Hematopoietic multipotent progenitor cell (in vitro differentiated cells): ENCODE data around the gene ATG2A. TPM values are rescaled to one million over a fixed set of nuclear protein-coding genes. Genes with fewer than 3 reads are reported as not detected.
A peak's percentile ranks its signal among the peaks of the same experiment; 100 is the strongest.

ENCODE experiments used
- DNase-seq, 3 donors: peaks; one replicate each; pipeline ENCODE4 v3.0.0-alpha.2; 2011 to 2015; ENCODE audit warnings: low read depth in 2 of 3, low spot score in 2 of 3
- total RNA-seq: library from RNA; depleted of rRNA; stranded (reverse); fragments of >200 nt; gene quantifications from one replicate; pipeline ENCODE4 v1.2.3, GENCODE V29; 2012

ATG2A gene
- 29.9 TPM for total RNA-seq

DNA sequence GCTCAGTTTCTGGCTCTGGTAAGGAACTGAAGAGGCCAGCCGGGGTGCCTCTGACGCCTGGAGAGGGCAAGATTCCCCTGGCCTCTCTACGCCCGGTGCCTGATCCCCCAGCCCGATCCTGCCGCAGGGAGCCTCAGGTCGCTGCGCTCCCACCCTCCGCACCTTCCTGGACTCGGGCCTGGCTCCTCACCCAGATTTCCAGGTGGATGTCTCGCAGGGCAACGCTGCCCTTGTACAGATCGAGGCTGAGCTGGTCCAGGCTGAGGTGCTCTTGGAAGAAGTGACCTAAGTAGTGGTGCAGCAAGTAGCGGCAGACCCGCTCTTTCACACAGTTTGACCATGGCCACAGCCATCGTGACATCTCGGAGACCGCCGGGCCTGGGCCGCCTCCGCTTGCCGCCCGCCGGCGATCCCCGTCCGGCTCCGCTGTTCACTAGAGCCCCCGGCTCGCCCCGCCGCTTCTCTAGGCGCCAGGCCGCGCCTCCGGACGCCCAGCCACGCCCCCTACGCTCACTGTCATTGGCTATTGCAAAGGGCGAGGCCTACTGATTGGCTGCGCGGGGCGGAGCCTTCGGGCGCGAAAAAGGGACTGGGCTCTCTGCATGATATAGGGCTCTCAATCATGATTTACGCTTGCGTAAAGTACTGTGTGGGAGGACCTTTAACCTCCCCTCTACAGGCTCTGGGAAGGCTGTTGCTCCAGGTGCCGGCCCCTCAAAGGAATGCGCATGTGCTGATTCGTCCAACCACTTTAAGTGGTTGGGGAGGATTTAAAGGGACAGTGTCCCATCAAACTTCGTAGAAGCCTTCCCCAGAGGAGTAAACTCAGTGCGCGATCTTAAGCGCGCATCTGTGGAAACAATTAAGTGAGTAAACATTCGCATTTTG is at the start of gene ATG2A:
ATG2A (minus strand) TSS at position 435 of the 888 bp plus-strand sequence; CDS start at position 361, 74 bp downstream.
- peak; percentile 92 to 100 (median 99) for DNase-seq

DNA sequence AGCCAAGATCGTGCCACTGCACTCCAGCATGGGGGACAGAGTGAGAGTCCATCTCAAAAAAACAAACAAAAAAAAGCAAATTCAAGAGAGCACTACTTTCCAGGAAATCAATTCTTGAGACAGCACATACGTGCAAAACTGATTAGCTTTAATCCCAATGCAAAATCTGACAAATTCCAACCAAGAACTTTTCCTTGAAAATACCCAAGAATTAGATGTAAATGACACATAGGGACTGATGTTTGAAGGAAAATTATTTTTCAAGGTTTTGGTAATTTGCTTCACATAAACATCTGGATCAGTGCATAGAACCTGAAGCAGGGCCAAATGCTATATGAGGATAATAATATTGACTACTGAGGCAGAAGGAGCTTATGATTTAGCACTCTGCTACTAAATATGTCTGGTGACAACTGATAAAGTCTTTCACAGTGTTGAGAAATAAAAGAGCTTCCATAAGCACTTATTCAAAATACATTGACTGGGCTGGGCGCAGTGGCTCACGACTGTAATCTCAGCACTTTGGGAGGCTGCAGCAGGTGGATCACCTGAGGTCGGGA is 46.1 kb upstream of the ATG2A start:
- no peak for DNase-seq

DNA sequence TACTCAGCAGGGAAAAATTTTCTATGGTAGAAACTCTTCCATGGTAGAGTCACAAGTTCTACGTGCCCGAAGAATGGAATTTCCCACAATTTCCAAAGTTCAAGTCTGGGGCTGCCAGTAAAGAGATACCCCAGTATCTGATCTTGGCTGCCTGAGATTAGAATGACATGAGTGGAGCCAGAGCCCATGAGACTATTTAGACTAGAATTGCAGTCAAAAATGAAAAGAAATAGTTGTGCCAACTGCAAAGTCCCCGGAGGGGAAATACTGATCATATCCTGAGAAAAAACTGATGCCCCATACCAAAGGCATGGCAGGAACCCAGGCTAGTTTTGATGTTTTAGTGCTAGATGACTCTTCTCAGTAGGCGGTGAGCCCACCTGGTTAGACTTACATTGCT is 43.7 kb upstream of the ATG2A start:
- DNase-seq, result no peak

DNA sequence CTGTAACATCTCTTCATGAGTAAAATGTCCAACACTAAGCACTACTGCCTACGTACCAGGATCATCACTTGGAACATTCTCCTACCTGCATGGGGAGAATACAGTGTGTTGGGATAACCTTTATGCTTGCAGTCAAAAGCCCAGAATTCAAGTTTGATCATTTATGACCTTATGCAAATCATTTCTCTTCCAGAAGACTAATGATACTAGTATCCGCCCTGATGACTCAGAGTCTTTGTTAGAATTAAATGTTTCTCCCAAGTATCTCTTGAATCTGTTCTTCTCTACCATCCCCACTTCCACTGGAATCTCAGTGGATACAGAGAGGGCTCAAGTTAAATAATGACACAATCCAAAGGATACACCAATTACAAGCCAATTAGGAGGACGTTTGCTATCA is 42.5 kb upstream of the ATG2A start:
- no peak for DNase-seq

DNA sequence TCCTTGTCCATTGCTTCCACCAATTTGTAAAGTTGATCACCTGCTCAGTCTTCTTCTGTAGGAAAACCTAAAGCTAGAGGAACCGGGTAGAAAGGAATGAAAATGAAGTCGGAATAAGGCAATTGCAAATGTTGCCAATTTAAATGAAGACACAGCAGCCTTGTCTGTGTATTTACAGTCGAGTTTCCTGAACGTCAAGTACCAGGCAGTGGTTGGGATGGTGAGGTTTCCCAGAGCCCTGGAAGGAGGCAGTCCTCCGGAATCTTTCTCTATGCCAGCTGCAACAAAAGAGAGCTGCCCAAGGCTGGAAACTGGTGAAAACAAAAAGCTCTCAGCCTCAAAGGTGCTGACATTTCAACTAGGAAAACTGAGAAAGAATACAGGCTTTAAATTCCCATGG is 37.2 kb upstream of the ATG2A start:
- DNase-seq, result no peak

DNA sequence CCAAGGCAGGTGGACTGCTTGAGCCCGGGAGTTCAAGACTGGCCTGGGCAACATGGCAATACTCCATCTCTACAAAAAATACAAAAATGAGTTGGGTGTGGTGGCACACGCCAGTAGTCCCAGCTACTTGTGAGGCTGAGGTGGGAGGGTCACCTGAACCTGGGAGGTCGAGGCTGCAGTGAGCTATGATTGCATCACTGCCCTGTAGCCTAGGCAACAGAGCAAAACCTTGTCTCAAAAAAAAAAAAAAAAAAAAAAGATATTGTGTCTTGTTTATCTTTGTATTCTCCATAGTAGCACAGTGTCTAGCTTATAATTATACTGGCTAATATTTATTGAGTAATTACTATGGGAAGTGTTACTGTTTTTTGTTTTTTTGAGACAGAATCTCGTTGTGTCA is 34.5 kb upstream of the ATG2A start:
- no peak for DNase-seq

DNA sequence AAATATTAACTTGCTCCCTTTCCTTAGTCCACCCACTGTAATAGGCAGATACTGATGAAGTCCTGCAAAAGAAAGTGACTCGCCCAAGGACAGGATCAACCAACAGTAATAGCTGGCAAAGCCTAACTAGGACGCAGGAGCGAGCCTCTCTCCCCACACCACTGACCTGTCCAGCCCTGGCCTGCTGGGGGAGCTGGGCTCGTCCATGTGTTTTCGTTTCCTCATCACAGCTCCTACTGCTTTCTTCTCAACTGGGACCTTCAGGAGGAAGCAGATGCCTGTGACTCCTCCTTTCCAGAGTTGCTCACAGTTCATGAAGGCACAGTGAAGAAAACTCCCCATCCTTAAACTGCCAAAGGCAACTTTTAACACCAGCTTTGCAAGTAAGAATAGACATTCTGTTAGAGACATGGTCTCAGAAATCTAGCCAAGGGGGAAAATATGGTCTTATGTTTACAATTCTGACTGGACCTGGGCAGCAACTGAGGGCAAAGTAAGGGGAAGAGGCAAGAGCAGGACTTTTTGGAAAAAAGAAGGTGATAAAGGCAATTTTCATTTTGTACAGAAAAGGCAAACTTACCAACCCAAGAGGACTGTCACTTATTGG is 30.3 kb upstream of the ATG2A start:
- DNase-seq, result no peak

DNA sequence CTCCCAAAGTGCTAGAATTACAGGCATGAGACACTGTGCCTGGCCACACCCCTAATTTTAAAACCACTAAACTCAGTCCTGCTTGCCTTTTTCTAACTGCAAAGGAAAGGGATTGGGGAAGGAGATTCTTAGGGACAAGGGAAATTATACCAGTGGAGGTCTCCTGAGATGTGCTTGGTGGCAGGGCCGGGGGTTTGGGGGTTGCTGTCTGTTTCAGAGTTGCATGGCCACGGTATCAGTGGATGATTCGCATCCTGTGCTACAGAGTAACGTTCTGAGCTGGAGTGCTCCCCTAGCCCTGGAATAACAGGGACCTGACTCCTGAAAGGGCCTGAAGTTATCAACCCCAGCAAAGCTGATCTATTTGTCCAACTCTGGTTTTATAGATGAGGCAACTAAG is 19.5 kb upstream of the ATG2A start:
- DNase-seq, result no peak

DNA sequence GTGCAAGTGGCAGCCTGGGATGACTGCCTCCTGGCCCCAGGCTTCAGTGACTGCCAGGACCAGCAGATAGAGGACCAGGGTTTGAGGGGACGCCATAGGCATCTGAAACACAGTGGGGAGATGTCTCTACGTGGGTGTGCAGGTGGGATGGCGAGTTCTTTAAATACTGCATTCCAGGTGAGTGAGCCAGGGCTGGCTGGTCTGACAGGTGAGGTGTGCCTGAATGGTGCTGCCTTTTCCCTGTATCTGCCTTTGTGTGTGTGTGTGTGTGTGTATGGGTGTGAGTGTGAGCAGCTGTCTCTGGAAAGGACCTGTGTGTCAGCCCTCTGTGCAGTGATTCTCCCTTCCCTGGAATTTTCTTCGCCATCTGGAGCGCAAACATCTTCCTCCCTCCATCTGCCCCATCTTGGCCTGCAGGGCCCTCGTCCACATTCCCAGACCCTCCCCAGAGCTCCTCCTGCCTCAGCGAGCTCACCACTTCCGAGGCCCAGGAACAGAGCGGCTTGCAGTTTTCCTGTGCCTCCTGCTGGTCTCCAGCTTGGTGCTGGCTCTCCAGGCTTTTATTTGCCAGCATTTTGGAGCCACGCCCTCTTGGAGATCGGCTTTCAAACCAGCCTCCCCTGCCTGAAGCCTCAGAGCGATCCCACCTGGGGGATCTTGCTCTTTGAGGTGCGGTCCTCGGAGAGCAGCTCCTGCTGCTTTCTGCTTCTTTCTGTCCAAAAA is 18.5 kb upstream of the ATG2A start, which contains the start of gene GPHA2:
GPHA2 (minus strand) TSS at position 535 of the 723 bp plus-strand sequence; CDS start at position 102, 433 bp downstream.
- no peak for DNase-seq

DNA sequence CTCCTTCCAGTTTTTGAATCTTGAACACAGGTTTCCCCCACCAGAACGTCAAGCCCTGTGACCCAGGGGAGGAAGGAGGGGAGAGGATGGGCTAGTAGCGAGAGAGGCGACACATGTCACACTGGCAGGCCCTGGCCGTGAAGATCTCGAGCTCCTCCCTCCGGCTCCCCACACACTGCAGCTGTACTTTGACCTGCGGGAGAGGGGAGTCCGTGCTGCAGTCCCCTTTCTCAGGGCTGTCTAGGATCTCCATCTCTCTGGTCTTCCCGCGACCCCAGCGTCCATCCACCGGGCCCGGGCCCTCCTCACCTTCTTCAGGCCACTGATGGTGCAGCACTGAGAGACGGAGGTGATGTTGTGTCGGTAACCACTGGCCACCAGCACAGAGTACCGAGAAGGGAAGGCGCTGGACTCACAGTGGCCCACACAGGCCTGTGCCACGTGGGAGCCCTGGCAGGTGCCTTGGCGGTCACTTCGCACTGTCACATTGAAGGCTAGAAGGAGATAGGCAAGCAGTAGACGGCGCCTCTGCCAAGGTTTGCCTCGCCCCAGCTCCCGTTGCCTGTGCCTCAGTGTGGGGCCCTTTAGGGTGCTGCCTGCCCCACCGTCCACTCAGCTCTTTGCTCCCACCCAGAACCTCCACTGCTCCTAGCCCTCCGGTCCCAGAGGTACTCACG is 17.8 kb upstream of the ATG2A start:
- no peak for DNase-seq

DNA sequence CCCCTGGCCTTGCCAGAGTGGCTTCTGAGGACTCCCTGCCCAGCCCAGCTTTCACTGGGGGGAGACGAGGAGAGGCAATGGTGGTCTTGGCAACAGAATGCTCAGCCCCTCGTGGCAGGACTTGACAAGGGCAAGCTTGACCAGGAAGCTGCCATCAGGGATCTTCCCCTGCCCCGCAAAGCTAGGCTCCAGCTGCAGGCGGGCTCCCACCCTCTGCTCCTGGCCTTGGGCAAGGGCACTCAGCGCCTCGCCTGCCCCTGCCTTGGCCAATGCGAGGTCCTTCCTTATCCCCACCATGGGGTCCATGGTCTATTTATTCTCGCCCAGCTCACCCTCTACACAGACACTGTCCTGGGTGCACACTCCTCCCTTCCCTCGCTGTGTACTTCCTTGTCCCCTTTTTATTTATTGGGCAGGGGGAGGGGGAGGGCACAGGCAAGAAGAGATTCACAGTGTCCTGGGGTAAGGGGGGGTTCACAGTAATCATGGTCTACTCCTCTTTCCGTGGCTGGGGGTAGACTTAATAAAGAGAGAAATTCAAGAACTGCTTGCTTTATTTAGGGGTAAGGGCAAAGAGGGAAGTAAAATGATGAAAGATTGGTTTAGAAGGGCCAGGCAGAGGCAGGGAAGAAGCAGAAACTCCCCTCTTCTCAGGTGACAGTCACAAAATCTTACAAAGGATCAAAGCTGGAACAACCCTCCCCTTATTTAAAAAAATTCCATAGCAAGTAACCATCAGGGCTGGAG is 17.1 kb upstream of the ATG2A start:
- no peak for DNase-seq

DNA sequence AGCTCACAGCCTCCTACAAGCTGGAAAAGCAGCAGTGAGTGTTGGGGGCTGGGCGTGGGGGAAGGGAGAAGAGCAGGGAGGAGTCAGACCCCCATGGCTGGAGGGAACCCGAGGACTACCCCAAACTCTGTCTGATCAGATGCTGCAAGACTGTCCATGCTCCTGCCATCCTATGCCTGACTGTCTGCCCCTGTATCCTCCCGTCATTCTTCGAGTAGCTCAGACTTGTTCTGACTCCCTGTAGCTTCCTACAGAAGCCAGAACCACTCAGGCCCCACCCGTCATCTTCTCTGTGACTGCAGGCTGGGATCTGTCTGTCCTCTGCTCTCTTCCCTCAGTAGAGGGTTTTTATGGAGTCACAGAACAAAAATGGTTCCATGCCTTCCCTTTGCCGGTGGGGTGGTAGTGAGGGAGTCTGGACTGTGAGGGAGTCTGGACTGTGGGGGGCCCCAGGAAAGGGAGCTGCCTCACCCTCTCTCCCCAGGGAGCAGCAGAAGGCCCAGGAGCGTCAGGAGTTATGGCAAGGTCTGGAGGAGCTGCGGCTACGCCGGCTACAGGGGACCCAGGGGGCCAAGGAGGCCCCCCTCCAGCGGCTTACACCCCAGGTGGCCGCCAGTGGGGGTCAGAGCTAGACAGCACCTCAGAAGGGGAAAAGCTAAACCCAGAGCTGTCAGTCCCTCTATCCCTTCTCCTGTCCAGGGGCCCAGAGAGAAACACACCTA is 16.4 kb upstream of the ATG2A start:
- no peak for DNase-seq

DNA sequence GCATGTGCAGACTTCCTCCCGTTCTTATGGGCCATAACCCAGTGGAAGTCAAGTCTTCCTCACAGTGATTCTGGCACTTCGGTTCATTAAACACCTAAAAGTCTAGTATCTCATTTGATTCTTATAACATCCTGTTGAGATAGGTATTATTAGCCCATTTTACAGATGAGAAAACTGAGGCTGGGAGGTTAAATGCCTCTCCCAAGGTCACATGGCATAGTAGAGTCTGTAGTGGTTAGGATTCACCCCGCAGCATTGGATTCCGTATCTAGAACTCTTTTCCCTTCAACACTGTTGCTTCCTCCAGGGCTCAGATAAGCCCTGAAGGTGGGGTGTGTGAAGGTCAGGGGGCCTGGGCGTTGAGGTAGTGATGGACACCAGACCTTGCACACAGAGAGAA is 15.3 kb upstream of the ATG2A start:
- DNase-seq, result no peak

DNA sequence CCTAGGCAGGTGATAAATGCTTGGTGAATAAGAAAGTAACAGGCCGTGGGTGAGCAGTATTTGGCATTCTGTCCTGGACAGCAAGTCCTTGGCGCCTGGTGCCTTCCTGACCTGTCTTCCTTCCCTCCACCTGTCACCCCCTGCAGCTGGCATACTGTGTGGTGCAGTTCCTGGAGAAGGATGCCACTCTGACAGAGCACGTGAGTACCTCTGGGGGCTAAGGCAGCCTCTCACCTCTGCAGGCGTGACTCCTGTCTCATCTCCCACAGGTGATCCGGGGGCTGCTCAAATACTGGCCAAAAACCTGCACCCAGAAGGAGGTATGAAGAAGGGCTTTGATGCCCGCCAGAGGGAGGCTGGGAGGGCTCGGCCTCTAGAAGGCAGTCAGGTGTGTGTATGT is 14.3 kb upstream of the ATG2A start:
- no peak for DNase-seq

DNA sequence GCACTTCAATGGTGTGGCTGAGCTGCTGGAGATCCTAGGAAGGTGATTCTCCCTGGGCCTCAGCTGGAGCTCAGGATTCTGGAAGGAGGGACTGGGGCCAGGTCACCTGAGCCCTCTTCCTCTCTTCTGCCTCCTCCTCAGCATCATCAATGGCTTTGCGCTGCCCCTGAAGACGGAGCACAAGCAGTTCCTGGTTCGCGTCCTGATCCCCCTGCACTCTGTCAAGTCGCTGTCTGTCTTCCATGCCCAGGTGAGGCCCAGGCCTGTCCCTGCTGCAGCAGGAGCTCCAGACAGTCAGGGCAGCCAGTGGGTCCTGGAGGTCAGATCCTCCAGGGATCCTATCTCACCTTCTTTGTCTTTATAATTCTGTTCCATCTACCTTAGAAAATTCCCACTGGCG is 13.3 kb upstream of the ATG2A start:
- no peak for DNase-seq

DNA sequence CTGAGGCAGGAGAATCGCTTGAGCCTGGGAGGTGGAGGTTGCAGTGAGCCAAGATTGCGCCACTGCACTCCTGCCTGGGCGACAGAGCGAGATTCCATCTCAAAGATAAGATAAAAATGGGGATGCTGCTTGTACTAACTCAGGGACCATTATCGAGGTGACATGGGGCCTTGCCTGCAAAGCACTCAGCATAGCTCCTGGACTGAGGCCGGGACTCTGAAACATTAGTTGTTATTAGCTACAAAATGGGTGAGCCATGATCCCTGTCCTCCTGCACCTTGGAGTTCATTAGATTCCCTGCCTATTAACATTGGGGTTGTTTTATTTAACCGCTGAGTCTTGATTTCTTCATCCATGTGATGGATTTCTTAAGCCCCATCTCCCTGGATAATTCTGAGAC is 12.6 kb upstream of the ATG2A start:
- no peak for DNase-seq

DNA sequence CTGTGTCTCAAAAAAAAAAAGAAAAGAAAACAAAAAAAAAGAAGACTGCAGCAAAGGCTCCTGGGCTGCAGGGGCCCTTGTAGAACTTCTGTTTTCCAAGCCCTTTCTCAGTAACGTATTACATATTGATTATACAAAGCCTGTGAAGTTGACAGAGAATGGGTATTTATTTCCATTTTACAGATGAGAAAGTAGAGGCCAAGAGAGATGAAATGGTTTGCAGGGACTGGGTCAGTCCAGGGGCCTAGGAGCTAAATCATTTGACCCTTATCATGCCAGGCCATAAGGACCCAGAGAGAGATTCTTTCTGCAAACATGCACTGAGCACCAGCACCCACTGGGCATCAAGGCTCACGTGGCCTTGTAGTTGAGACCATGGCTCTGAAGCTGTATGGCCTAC is 11.9 kb upstream of the ATG2A start:
- no peak for DNase-seq

DNA sequence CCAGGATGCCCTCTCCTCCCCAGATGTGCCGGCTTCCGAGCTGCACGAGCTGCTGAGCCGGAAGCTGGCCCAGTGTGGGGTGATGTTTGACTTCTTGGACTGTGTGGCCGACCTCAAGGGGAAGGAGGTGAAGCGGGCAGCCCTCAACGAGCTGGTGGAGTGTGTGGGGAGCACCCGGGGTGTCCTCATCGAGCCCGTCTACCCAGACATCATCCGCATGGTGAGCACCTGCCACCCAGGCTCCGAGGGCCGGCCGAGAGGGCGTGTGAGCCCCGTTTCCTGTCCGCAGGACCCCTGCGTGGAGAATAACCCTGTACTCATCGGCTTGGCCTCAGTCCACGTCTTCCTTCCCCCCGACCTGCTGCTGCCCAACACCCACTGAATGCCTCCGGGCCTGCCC is 9.7 kb upstream of the ATG2A start:
- no peak for DNase-seq
